Type B pancreatic cell (in vitro differentiated cells): ENCODE results near the gene RFLNA. TPM values are rescaled to one million over a fixed set of nuclear protein-coding genes. Genes with fewer than 3 reads are reported as not detected.

Experiments used
- DNase-seq: peaks from one replicate; pipeline ENCODE4 v3.0.0; 2021; ENCODE audit warnings: mixed read lengths; ENCODE audit not compliant: unreplicated experiment; ENCODE audit errors: extremely low spot score
- H3K27ac Mint-ChIP-seq: 2 replicates; pipeline ENCODE4 v1.8.0; 2021; ENCODE audit warnings: mild to moderate bottlenecking, mixed read lengths
- H3K27me3 Mint-ChIP-seq: 2 replicates; pipeline ENCODE4 v1.8.0; 2021; ENCODE audit warnings: mixed read lengths
- H3K36me3 Mint-ChIP-seq: 2 replicates; pipeline ENCODE4 v1.8.0; 2021; ENCODE audit warnings: mixed read lengths
- H3K4me1 Mint-ChIP-seq: one replicate; pipeline ENCODE4 v1.8.0; 2021; ENCODE audit warnings: mixed read lengths; ENCODE audit not compliant: unreplicated experiment
- H3K4me3 Mint-ChIP-seq: 2 replicates; pipeline ENCODE4 v1.8.0; 2021; ENCODE audit warnings: mild to moderate bottlenecking, mixed read lengths
- H3K9me3 Mint-ChIP-seq: 2 replicates; pipeline ENCODE4 v1.8.0; 2021; ENCODE audit warnings: mixed read lengths
- CTCF ChIP-seq: fragments of 200-600 bp; sonication (generic); conservative IDR thresholded peaks from 2 replicates; pipeline ENCODE4 v1.5.0; 2021; ENCODE audit warnings: antibody characterized with exemption, mild to moderate bottlenecking
- total RNA-seq: library from RNA; stranded (reverse); gene quantifications from 2 replicates; pipeline ENCODE4 v1.2.1, GENCODE V29; 2021; ENCODE audit warnings: low replicate concordance

Gene RFLNA
- total RNA-seq, 1 donor from 2014 or later, result 57.4 TPM

GRCh38 chr12:124314207-124314606 lies 19.3 kb downstream of the RFLNA start:
- no peak for TF ChIP-seq CTCF
- H3K4me3 Mint-ChIP-seq, result no peak overlapping the region
- DNase-seq, result no peak

GRCh38 chr12:124314766-124315165 lies 19.9 kb downstream of the RFLNA start:
- Mint-ChIP-seq H3K9me3 (peaks cover 4% of the 10 kb centered on the region), H3K27me3 (peaks cover 16% of the 10 kb centered on the region), H3K4me3 (no peak overlapping the region), H3K27ac (no peak overlapping the region), H3K4me1 (peaks cover 22% of the 10 kb centered on the region), H3K36me3 (peaks cover 8% of the 10 kb centered on the region)
- no peak for DNase-seq
- no peak for TF ChIP-seq CTCF

More at GRCh38 chr12:124314207-124314606, 19.3 kb downstream of the RFLNA start:
- peaks cover 12% of the 10 kb centered on the region for H3K27me3 Mint-ChIP-seq
- peaks cover 26% of the 10 kb centered on the region for H3K4me1 Mint-ChIP-seq
- no peak overlapping the region for H3K27ac Mint-ChIP-seq
- peaks cover 5% of the 10 kb centered on the region for H3K36me3 Mint-ChIP-seq
- H3K9me3 Mint-ChIP-seq, result no peaks in the 10 kb centered on the region

GRCh38 chr12:124315372-124316044 lies 20.6 kb downstream of the RFLNA start:
- Mint-ChIP-seq H3K27me3 (peaks cover 16% of the 10 kb centered on the region), H3K36me3 (peaks cover 8% of the 10 kb centered on the region), H3K9me3 (peaks cover 4% of the 10 kb centered on the region), H3K4me3 (no peak overlapping the region), H3K27ac (no peak overlapping the region), H3K4me1 (peaks cover 22% of the 10 kb centered on the region)
- no peak for DNase-seq
- TF ChIP-seq CTCF, result no peak

GRCh38 chr12:124316257-124316900 lies 21.5 kb downstream of the RFLNA start:
- H3K27me3 Mint-ChIP-seq, result peaks cover 16% of the 10 kb centered on the region
- peak overlapping the region; percentile 59 for H3K27ac Mint-ChIP-seq
- H3K9me3 Mint-ChIP-seq, result peaks cover 4% of the 10 kb centered on the region
- TF ChIP-seq CTCF, result no peak
- peaks cover 22% of the 10 kb centered on the region for H3K4me1 Mint-ChIP-seq
- no peak for DNase-seq
- H3K36me3 Mint-ChIP-seq, result peaks cover 8% of the 10 kb centered on the region
- no peak overlapping the region for H3K4me3 Mint-ChIP-seq

GRCh38 chr12:124317400-124317799 lies 22.5 kb downstream of the RFLNA start:
- DNase-seq, result no peak

More at GRCh38 chr12:124317400-124317799, 22.5 kb downstream of the RFLNA start:
- TF ChIP-seq CTCF, result no peak
- Mint-ChIP-seq H3K4me3 (no peak overlapping the region), H3K27ac (peak overlapping the region; percentile 8), H3K36me3 (peaks cover 10% of the 10 kb centered on the region), H3K4me1 (peaks cover 22% of the 10 kb centered on the region), H3K9me3 (peaks cover 4% of the 10 kb centered on the region), H3K27me3 (peaks cover 16% of the 10 kb centered on the region)
